GM18520 (cell line): Measurements from ENCODE around the gene NCR2.
A peak's percentile ranks its signal among the peaks of the same experiment; 100 is the strongest.
"Not testable (repeated sequence)": the region's sequence is repeated elsewhere in the genome, so short reads cannot be mapped to it uniquely, and the experiment has no call there.

Experiments
- ATAC-seq: cut with Tn5 transposase; IDR thresholded peaks from one replicate; pipeline ENCODE4 v1.9.1; 2021; ENCODE audit not compliant: unreplicated experiment

The NCR2 gene

GRCh38 chr6:41335296-41335695, at the start of gene NCR2:
NCR2 (plus strand) TSS chr6:41335608; CDS start chr6:41335877, 269 bp downstream.
- no peak for ATAC-seq

GRCh38 chr6:41286544-41287346, 48.7 kb upstream of the NCR2 start, which contains the start of gene TREM1:
TREM1 (minus strand) TSS chr6:41286682; CDS start chr6:41286655, 27 bp downstream.
- no peak for ATAC-seq

GRCh38 chr6:41288030-41288753, 47.2 kb upstream of the NCR2 start:
- ATAC-seq = no peak

GRCh38 chr6:41288754-41289129, 46.7 kb upstream of the NCR2 start:
- ATAC-seq = no peak

GRCh38 chr6:41289815-41290214, 45.6 kb upstream of the NCR2 start:
- no peak for ATAC-seq

- ATAC-seq = no peak
Measured at GRCh38 chr6:41291717-41292116, 43.7 kb upstream of the NCR2 start.

- ATAC-seq = no peak
Measured at GRCh38 chr6:41294214-41294872, 41.1 kb upstream of the NCR2 start.

GRCh38 chr6:41297248-41297647, 38.2 kb upstream of the NCR2 start:
- not testable (repeated sequence) for ATAC-seq

- no peak for ATAC-seq
Measured at GRCh38 chr6:41298785-41299502, 36.5 kb upstream of the NCR2 start.

GRCh38 chr6:41302638-41303037, 32.8 kb upstream of the NCR2 start:
- no peak for ATAC-seq

GRCh38 chr6:41306187-41306854, 29.1 kb upstream of the NCR2 start:
- ATAC-seq = no peak

- no peak for ATAC-seq
Measured at GRCh38 chr6:41315203-41315602, 20.2 kb upstream of the NCR2 start.

- no peak for ATAC-seq
Measured at GRCh38 chr6:41315943-41316620, 19.3 kb upstream of the NCR2 start.

GRCh38 chr6:41318261-41318653, 17.2 kb upstream of the NCR2 start:
- no peak for ATAC-seq

GRCh38 chr6:41318654-41319565, 16.5 kb upstream of the NCR2 start:
- peak; percentile 70 for ATAC-seq

GRCh38 chr6:41321183-41321582, 14.2 kb upstream of the NCR2 start:
- no peak for ATAC-seq

- no peak for ATAC-seq
Measured at GRCh38 chr6:41325446-41326066, 9.9 kb upstream of the NCR2 start.

GRCh38 chr6:41326092-41326491, 9.3 kb upstream of the NCR2 start:
- ATAC-seq = no peak
